Measurements from ENCODE around the gene KCNC1.

KCNC1 gene

GRCh38 chr11:17697175-17697949 is 37.2 kb upstream of the KCNC1 start:
- no peaks in the 10 kb centered on the region for H3K4me1 ChIP-seq (ENCODE audit: insufficient read depth, low read length)
- no peak overlapping the region for H3K9ac ChIP-seq (ENCODE audit: low read length)
- no peak overlapping the region for H3K27ac ChIP-seq (ENCODE audit: low read depth, low read length)
- no peak overlapping the region for H3K4me3 ChIP-seq (ENCODE audit: low read depth in 1 of 2, low read length in 2 of 2)
- H3K9me3 ChIP-seq (ENCODE audit: low read length): no peaks in the 10 kb centered on the region
- H3K36me3 ChIP-seq (ENCODE audit: insufficient read depth, low read length): no peaks in the 10 kb centered on the region
- peaks cover 0 to 26% of the 10 kb centered on the region in 2 donors for H3K27me3 ChIP-seq (ENCODE audit: control insufficient read depth in 1 of 2, insufficient read depth in 2 of 2, low read length in 2 of 2)

DNA sequence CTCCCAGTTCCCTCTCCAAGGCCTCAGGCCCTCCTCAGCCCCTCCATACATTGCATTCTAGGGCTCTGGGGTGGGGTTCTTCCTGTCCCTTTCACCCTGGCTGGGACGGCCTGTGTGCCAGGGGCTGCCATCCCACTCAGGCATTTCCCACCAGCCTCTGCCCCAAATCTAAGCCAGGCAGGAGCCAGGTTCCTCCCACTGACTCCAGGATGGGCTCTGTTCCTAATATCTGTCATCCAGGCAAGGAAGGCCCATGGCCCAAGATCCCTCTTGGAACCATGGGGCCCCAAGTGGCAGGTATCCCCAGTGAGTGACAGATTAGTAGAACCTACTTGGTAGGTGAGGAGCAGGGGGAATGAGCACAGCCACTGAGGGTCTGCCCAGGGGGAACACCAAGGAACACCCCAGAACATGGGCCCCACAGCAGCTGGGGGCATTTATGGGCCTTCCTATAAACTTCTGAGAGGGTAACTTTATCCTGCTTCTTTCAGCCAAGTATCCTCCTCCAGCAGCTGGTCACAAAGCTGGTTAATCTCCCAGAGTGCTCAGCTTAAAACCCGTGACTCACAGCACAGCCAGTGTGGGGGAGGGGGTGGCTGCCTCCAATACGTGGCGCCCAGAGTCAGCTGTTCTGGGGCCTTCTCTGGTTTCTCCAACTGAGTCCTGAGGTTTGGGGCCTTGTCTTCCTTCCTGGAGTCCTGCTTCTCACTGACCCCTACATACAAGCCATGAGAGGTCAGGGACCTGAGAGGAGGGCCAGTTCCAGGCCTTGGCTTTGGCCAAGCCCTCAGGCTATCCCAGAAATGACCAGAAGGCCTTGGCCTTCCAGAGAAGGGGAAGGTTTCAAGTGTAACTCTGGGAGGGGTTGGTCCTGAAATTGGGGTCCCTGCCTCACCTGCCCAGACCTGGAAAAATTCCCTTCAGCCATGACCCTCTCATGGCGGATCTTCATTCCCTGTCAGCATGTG is 35.1 kb upstream of the KCNC1 start:
- Histone ChIP-seq H3K27me3 (ENCODE audit: control insufficient read depth in 1 of 2, insufficient read depth in 2 of 2, low read length in 2 of 2) (peaks cover 0 to 23% of the 10 kb centered on the region in 2 donors), H3K9me3 (ENCODE audit: low read length) (no peaks in the 10 kb centered on the region), H3K4me3 (ENCODE audit: low read depth in 1 of 2, low read length in 2 of 2) (no peak overlapping the region), H3K4me1 (ENCODE audit: insufficient read depth, low read length) (no peaks in the 10 kb centered on the region), H3K27ac (ENCODE audit: low read depth, low read length) (no peak overlapping the region), H3K9ac (ENCODE audit: low read length) (no peak overlapping the region), H3K36me3 (ENCODE audit: insufficient read depth, low read length) (no peaks in the 10 kb centered on the region)

DNA sequence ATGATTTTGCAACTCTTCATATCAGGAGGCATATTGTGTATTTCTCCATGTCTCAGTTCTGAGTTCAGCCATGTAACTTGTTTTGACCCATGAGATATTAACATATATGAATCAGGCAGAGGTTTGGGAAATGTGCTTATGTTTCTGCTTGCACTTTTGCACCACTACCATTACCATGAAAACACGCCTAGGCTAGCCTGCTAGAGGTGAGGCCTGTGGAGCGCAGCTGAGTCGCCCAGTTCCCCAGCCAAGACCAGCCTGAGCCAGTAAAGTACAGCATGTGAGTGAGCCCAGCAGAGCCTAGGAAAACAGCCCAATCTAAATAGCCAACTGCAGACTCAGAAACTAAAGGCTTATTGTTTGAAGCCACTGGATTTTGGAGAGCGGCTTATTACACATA is 33.6 kb upstream of the KCNC1 start:
- no peak overlapping the region for H3K9ac ChIP-seq (ENCODE audit: low read length)
- H3K36me3 ChIP-seq (ENCODE audit: insufficient read depth, low read length): no peaks in the 10 kb centered on the region
- H3K27me3 ChIP-seq (ENCODE audit: control insufficient read depth in 1 of 2, insufficient read depth in 2 of 2, low read length in 2 of 2): peaks cover 0 to 8% of the 10 kb centered on the region in 2 donors
- H3K4me3 ChIP-seq (ENCODE audit: low read depth in 1 of 2, low read length in 2 of 2): no peak overlapping the region
- no peaks in the 10 kb centered on the region for H3K4me1 ChIP-seq (ENCODE audit: insufficient read depth, low read length)
- no peaks in the 10 kb centered on the region for H3K9me3 ChIP-seq (ENCODE audit: low read length)
- no peak overlapping the region for H3K27ac ChIP-seq (ENCODE audit: low read depth, low read length)

DNA sequence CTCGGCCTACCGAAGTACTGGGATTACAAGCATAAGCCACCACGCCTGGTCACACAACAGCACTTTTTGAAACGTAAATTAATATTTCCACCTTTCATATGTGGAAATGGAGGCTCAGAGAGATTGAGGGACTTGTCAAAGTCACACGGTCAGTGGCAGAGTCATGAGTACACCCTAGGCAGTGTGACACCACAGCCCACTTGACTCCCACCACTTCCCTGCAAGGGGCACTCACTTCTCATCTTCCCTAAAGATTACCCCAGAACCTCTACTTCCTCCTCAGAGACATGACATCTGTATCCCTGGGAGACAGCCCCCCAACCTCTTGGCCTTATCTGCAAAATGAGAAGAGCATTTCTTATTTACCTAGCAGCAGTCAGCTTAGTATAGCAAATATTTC is 31.7 kb upstream of the KCNC1 start:
- H3K27me3 ChIP-seq (ENCODE audit: control insufficient read depth in 1 of 2, insufficient read depth in 2 of 2, low read length in 2 of 2): no peaks in the 10 kb centered on the region
- no peaks in the 10 kb centered on the region for H3K36me3 ChIP-seq (ENCODE audit: insufficient read depth, low read length)
- H3K4me3 ChIP-seq (ENCODE audit: low read depth in 1 of 2, low read length in 2 of 2): no peak overlapping the region
- H3K9ac ChIP-seq (ENCODE audit: low read length): no peak overlapping the region
- H3K4me1 ChIP-seq (ENCODE audit: insufficient read depth, low read length): no peaks in the 10 kb centered on the region
- no peaks in the 10 kb centered on the region for H3K9me3 ChIP-seq (ENCODE audit: low read length)
- H3K27ac ChIP-seq (ENCODE audit: low read depth, low read length): no peak overlapping the region

GRCh38 chr11:17703951-17704350 is 30.6 kb upstream of the KCNC1 start:
- Histone ChIP-seq H3K36me3 (ENCODE audit: insufficient read depth, low read length) (no peaks in the 10 kb centered on the region), H3K9ac (ENCODE audit: low read length) (no peak overlapping the region), H3K27ac (ENCODE audit: low read depth, low read length) (no peak overlapping the region), H3K4me1 (ENCODE audit: insufficient read depth, low read length) (no peaks in the 10 kb centered on the region), H3K27me3 (ENCODE audit: control insufficient read depth in 1 of 2, insufficient read depth in 2 of 2, low read length in 2 of 2) (no peaks in the 10 kb centered on the region), H3K9me3 (ENCODE audit: low read length) (no peaks in the 10 kb centered on the region), H3K4me3 (ENCODE audit: low read depth in 1 of 2, low read length in 2 of 2) (no peak overlapping the region)

DNA sequence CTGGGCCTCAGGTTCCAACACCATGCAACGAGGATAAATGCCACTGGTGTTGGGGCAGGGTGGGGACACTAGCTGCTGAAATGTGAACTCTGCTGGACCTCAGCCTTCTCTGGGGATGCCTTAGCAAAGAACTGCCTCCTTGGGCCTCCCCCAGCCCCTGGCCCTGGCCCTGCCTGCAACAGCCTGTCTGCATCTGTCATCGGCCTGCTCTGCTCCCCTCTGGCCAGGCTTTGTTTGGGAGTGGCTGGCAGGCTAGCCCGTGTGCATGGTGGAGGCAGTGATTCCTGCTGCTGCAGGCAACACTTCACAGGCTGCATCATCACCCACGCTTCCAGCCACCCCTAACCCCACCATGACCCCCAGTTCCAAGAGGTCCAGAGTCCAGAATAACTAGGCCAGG is 26.8 kb upstream of the KCNC1 start:
- H3K9ac ChIP-seq (ENCODE audit: low read length): no peak overlapping the region
- no peak overlapping the region for H3K4me3 ChIP-seq (ENCODE audit: low read depth in 1 of 2, low read length in 2 of 2)
- H3K27ac ChIP-seq (ENCODE audit: low read depth, low read length): no peak overlapping the region
- H3K27me3 ChIP-seq (ENCODE audit: control insufficient read depth in 1 of 2, insufficient read depth in 2 of 2, low read length in 2 of 2): peaks cover 0 to 6% of the 10 kb centered on the region in 2 donors
- no peaks in the 10 kb centered on the region for H3K4me1 ChIP-seq (ENCODE audit: insufficient read depth, low read length)
- H3K36me3 ChIP-seq (ENCODE audit: insufficient read depth, low read length): no peaks in the 10 kb centered on the region
- H3K9me3 ChIP-seq (ENCODE audit: low read length): no peaks in the 10 kb centered on the region

DNA sequence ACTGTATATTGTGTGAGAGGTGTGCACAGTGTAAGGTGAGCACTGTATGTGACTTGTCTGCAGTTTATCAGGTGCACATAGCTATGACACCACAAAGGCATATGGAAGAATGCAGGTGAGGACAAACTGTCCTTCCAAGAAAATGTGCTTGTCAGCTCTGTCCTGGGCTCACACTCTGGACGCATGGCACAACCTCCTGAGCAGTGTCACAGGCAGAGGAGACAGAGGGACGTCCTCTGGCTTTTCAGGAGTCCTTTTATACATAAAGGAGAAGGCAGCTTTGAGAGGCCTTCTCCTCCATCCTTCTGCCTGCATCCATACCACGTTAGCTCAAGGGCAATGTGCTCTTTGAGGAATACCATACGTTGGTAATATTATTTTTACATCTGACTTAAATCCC is 22.7 kb upstream of the KCNC1 start:
- Histone ChIP-seq H3K36me3 (ENCODE audit: insufficient read depth, low read length) (no peaks in the 10 kb centered on the region), H3K9me3 (ENCODE audit: low read length) (no peaks in the 10 kb centered on the region), H3K4me3 (ENCODE audit: low read depth in 1 of 2, low read length in 2 of 2) (no peak overlapping the region), H3K4me1 (ENCODE audit: insufficient read depth, low read length) (no peaks in the 10 kb centered on the region), H3K9ac (ENCODE audit: low read length) (no peak overlapping the region), H3K27ac (ENCODE audit: low read depth, low read length) (no peak overlapping the region), H3K27me3 (ENCODE audit: control insufficient read depth in 1 of 2, insufficient read depth in 2 of 2, low read length in 2 of 2) (peaks cover 0 to 6% of the 10 kb centered on the region in 2 donors)

DNA sequence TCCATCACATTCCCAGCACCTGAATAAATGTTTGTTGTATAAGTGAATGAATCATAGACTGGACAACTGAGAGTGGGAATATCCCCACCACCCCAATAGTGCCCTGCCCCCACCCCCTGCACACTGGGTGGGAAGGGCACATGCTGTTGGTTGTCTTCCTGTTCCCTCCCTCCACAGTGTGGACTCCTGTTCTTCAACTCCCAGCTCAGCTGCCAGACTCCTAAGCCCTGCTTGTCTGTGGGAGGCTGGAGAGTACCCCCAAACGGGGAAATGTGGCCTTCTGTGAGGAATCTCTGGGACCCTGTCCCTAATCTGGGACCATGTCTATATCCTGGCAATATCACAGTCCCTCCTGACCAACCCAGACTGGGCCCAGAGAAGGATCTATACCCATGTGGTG is 20.7 kb upstream of the KCNC1 start:
- no peaks in the 10 kb centered on the region for H3K36me3 ChIP-seq (ENCODE audit: insufficient read depth, low read length)
- H3K4me1 ChIP-seq (ENCODE audit: insufficient read depth, low read length): no peaks in the 10 kb centered on the region
- H3K4me3 ChIP-seq (ENCODE audit: low read depth in 1 of 2, low read length in 2 of 2): no peak overlapping the region
- no peak overlapping the region for H3K27ac ChIP-seq (ENCODE audit: low read depth, low read length)
- peaks cover 4 to 12% of the 10 kb centered on the region in 2 donors for H3K27me3 ChIP-seq (ENCODE audit: control insufficient read depth in 1 of 2, insufficient read depth in 2 of 2, low read length in 2 of 2)
- H3K9me3 ChIP-seq (ENCODE audit: low read length): no peaks in the 10 kb centered on the region
- H3K9ac ChIP-seq (ENCODE audit: low read length): no peak overlapping the region

GRCh38 chr11:17714356-17714854 is 20.2 kb upstream of the KCNC1 start:
- Histone ChIP-seq H3K4me3 (ENCODE audit: low read depth in 1 of 2, low read length in 2 of 2) (no peak overlapping the region), H3K27ac (ENCODE audit: low read depth, low read length) (no peak overlapping the region), H3K27me3 (ENCODE audit: control insufficient read depth in 1 of 2, insufficient read depth in 2 of 2, low read length in 2 of 2) (peaks cover 4 to 17% of the 10 kb centered on the region in 2 donors), H3K9me3 (ENCODE audit: low read length) (no peaks in the 10 kb centered on the region), H3K36me3 (ENCODE audit: insufficient read depth, low read length) (no peaks in the 10 kb centered on the region), H3K4me1 (ENCODE audit: insufficient read depth, low read length) (no peaks in the 10 kb centered on the region), H3K9ac (ENCODE audit: low read length) (no peak overlapping the region)

DNA sequence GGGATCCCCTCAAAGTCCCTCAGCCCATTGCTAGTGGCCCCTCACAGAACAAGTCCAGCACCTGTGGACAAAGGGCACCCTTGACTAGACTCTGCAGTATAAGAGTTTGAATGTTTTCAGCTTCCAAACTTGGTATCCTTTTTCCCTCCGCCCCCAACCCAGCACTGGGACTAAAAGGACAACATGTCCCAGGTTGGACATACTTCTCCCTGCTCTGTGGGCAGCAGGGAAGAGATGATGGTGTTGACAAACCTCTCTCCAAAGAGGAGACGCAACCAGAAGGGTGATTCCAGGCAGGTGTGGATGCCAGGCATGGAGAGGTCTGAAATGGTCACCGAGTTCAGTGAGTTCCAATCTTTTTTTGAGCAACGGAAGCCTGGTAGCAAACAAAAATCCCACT is 19.7 kb upstream of the KCNC1 start:
- no peak overlapping the region for H3K4me3 ChIP-seq (ENCODE audit: low read depth in 1 of 2, low read length in 2 of 2)
- no peak overlapping the region for H3K9ac ChIP-seq (ENCODE audit: low read length)
- no peaks in the 10 kb centered on the region for H3K36me3 ChIP-seq (ENCODE audit: insufficient read depth, low read length)
- H3K4me1 ChIP-seq (ENCODE audit: insufficient read depth, low read length): no peaks in the 10 kb centered on the region
- no peak overlapping the region for H3K27ac ChIP-seq (ENCODE audit: low read depth, low read length)
- no peaks in the 10 kb centered on the region for H3K9me3 ChIP-seq (ENCODE audit: low read length)
- peaks cover 4 to 17% of the 10 kb centered on the region in 2 donors for H3K27me3 ChIP-seq (ENCODE audit: control insufficient read depth in 1 of 2, insufficient read depth in 2 of 2, low read length in 2 of 2)

DNA sequence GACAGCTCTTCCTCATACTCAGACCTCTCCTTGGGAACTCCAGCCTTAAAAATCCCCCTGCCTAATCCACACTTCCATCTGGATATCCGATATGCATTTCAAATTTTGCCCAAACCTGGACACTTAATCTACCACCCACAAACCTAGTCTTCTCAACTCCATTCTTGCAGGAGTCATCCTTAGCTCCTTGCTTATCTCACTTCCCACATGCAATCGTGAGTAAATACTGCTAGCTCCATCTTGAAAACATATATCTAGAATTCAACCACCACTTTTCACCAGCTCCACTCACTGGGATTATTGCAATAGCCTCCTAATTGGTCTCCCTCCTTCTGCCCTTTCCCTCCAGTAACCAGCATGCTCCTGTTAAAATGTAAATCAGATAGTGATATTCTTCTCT is 17.8 kb upstream of the KCNC1 start:
- H3K27me3 ChIP-seq (ENCODE audit: control insufficient read depth in 1 of 2, insufficient read depth in 2 of 2, low read length in 2 of 2): peaks cover 10 to 36% of the 10 kb centered on the region in 2 donors
- no peaks in the 10 kb centered on the region for H3K36me3 ChIP-seq (ENCODE audit: insufficient read depth, low read length)
- H3K27ac ChIP-seq (ENCODE audit: low read depth, low read length): no peak overlapping the region
- no peak overlapping the region for H3K4me3 ChIP-seq (ENCODE audit: low read depth in 1 of 2, low read length in 2 of 2)
- H3K9ac ChIP-seq (ENCODE audit: low read length): no peak overlapping the region
- no peaks in the 10 kb centered on the region for H3K4me1 ChIP-seq (ENCODE audit: insufficient read depth, low read length)
- no peaks in the 10 kb centered on the region for H3K9me3 ChIP-seq (ENCODE audit: low read length)
